GM12892 (cell line): ENCODE data around the gene YBX1.

ENCODE experiments used
- POLR2A ChIP-seq: IDR thresholded peaks from 2 replicates; pipeline ENCODE4 v1.6.1; 2011; ENCODE audit warnings: low read depth, low read length, control low read depth
- POLR2AphosphoS5 ChIP-seq: IDR thresholded peaks from 2 replicates; pipeline ENCODE4 v1.6.1; 2011; ENCODE audit warnings: low read depth, low read length, control low read depth

DNA sequence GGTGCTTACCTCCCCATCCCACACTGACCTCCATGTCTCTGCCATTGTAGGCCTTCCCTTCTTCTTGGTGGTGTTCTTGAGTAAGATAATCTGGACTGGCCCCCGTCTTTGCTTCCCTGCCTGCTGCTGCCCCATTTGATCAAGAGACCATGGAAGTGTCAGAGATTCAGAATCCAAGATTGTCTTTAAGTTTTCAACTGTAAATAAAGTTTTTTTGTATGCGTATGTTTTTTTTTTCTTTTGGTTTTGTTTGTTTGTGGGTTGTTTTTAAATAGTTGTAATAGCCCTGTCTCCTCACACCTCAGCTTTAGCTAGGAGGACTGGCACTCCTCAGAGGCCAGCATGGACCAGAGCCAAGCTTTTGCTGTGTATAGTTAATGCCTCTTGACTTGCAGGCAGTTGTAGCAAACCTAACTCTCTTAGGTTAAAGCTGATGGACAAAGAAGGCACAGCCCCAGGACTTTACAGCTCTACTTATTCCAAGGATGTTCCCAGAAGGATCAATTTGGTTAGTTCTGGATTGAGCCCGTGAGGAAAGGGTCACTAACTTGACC is 5.6 kb upstream of the YBX1 start:
- TF ChIP-seq POLR2A (no peak), POLR2AphosphoS5 (no peak)
